Adrenal gland (tissue), 19 donors: ENCODE data around the gene MRGPRE. TPM values are rescaled to one million over a fixed set of nuclear protein-coding genes. Genes with fewer than 3 reads are reported as not detected.
"Not testable (repeated sequence)": the region's sequence is repeated elsewhere in the genome, so short reads cannot be mapped to it uniquely, and the experiment has no call there.

Experiments
- DNase-seq, 7 donors: peaks; one replicate each; pipeline ENCODE4 v3.0.0-alpha.2; 2019 to 2020
- H3K27ac ChIP-seq, 5 donors: fragments of 200-600 bp; sonication (generic) in 4 of 5; 1 replicate in 3 of 5; 2 replicates in 2 of 5; pipeline versions ENCODE4 v1.5.1 to v1.8.0; 2016 to 2020; ENCODE audit warnings: mild to moderate bottlenecking in 1 of 5
- H3K27me3 ChIP-seq: fragments of 200-600 bp; 2 replicates; pipeline ENCODE4 v1.8.0; 2021
- H3K36me3 ChIP-seq, 2 donors: fragments of 200-600 bp; replicated peaks in 1 of 2; 1 replicate in 1 of 2; 2 replicates in 1 of 2; pipeline versions ENCODE4 v1.5.1 to v1.8.0; 2018 to 2022
- H3K4me1 ChIP-seq, 2 donors: fragments of 200-600 bp; replicated peaks in 1 of 2; 1 replicate in 1 of 2; 2 replicates in 1 of 2; pipeline versions ENCODE4 v1.5.1 to v1.8.0; 2018 to 2021
- H3K4me3 ChIP-seq, 4 donors: fragments of 200-600 bp; sonication (generic) in 3 of 4; one replicate each; pipeline ENCODE4 v1.5.1; 2016 to 2018
- H3K9me3 ChIP-seq, 3 donors: fragments of 200-600 bp; sonication (generic) in 1 of 3; replicated peaks in 1 of 3; 1 replicate in 2 of 3; 2 replicates in 1 of 3; pipeline versions ENCODE4 v1.5.1 to v1.8.0; 2016 to 2021
- POLR2A ChIP-seq, 2 donors: fragments of 450-650 bp; IDR thresholded peaks; one replicate each; pipeline ENCODE4 v1.6.1; 2017; ENCODE audit warnings: antibody characterized with exemption in 2 of 2, mild to moderate bottlenecking in 2 of 2, moderate library complexity in 1 of 2
- WGBS, 4 donors: extraction: QIAGEN DNeasy Blood & Tissue Kit in 2 of 4; methylation state at CpG; one replicate each; pipeline versions ENCODE4 v1.1.5 to v1.1.7; 2013 to 2017; 5-methylcytosine and 5-hydroxymethylcytosine counted together
- intact Hi-C, 2 donors: fragments of 100-400 bp; cut with DNase I; formaldehyde crosslinking; loops; one replicate each; pipeline versions ENCODE4 v1.14.1 to v1.15.0; 2022 to 2023
- long read RNA-seq, 10 donors: library from polyadenylated mRNA in 3 of 10; unstranded in 2 of 10; stranded (forward) in 1 of 10; transcript quantifications; one replicate each; pipeline ENCODE4 v2.0.0 and lab custom pipeline, GENCODE V29; 2021 to 2026
- polyA plus RNA-seq, 3 donors: library from polyadenylated mRNA; stranded (reverse); fragments of 200-250 nt in 2 of 3; fragments of 350-450 nt in 1 of 3; fragmentation: Illumina TruSeq in 1 of 3; extraction: RNeasy Lipid Tissue Mini Kit (QIAGEN cat#74804) in 1 of 3; gene quantifications; one replicate each; pipeline ENCODE4 v1.2.3, GENCODE V29; 2013 to 2014
- total RNA-seq, 9 donors: library from RNA; depleted of rRNA in 4 of 9; stranded (reverse); fragments of >200 nt in 4 of 9; fragments of 120-200 nt in 1 of 9; fragmentation: NEBNext Ultra II Directional in 1 of 9; extraction: Animal tissue kit (Norgen Biotek cat#: 25700) in 1 of 9; gene quantifications; one replicate each; pipeline versions ENCODE4 v1.1.0 to v1.2.4, GENCODE V29; 2013 to 2023
- TF ChIP-seq, protein P1 (sequence below), 6 experiments: fragments of 450-650 bp in 4 of 6; fragments of 200-600 bp in 2 of 6; sonication (generic) in 1 of 6; IDR thresholded peaks; 1 replicate in 5 of 6; 2 replicates in 1 of 6; pipeline versions ENCODE4 v1.5.1 to v1.8.0; 2016 to 2021; ENCODE audit warnings: antibody characterized with exemption in 6 of 6, mild to moderate bottlenecking in 2 of 6, moderate library complexity in 1 of 6
- donor health status: healthy with polysubstance abuse.
- donor health status: Bipolar disorder and iron deficiency.
- donor health status: DM: yes; HTN: yes; CAD: no.
- donor health status: DM: no; HTN: no; CAD: no.
- donor health status: DM: no; HTN: no; CAD: no.
- donor health status: DM: yes; HTN: yes; CAD: no.

The MRGPRE gene
- not detected for total RNA-seq
- not detected for polyA plus RNA-seq
- long read RNA-seq, donor 1 = 0 reads
- long read RNA-seq, donor 2 = 0 reads
- long read RNA-seq, donor 3 = 0 reads
- long read RNA-seq, donor 4 = 0 reads
- long read RNA-seq, donor 5 = 0 reads
- long read RNA-seq, donor 6 = 0 reads
- long read RNA-seq, donor 7 = 0 reads
- long read RNA-seq, donor 8 = 0 reads
- long read RNA-seq, donor 9 = 0 reads
- long read RNA-seq, donor 10 = 0 reads

- TF ChIP-seq, protein P1, sequence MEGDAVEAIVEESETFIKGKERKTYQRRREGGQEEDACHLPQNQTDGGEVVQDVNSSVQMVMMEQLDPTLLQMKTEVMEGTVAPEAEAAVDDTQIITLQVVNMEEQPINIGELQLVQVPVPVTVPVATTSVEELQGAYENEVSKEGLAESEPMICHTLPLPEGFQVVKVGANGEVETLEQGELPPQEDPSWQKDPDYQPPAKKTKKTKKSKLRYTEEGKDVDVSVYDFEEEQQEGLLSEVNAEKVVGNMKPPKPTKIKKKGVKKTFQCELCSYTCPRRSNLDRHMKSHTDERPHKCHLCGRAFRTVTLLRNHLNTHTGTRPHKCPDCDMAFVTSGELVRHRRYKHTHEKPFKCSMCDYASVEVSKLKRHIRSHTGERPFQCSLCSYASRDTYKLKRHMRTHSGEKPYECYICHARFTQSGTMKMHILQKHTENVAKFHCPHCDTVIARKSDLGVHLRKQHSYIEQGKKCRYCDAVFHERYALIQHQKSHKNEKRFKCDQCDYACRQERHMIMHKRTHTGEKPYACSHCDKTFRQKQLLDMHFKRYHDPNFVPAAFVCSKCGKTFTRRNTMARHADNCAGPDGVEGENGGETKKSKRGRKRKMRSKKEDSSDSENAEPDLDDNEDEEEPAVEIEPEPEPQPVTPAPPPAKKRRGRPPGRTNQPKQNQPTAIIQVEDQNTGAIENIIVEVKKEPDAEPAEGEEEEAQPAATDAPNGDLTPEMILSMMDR (IDR thresholded peaks at IDR 0.05) = no peak
- TF ChIP-seq POLR2A (IDR thresholded peaks at IDR 0.05) = no peak
- Histone ChIP-seq H3K4me3 (no peak within 1 kb of the TSS), H3K4me1 (no peaks in the 10 kb centered on the region), H3K9me3 (no peaks in the 10 kb centered on the region), H3K27me3 (peaks cover 7% of the 10 kb centered on the region), H3K36me3 (no peaks in the 10 kb centered on the region), H3K27ac (no peak within 1 kb of the TSS)
- peak in 2 of 7 donors; percentile 26 to 30 for DNase-seq
- 50 to 60% (median 58%) methylated on average over 10 to 39 of the region's 39 CpGs for WGBS, 4 donors
- intact Hi-C loops = no loop called here
These were observed at the start of gene MRGPRE for GRCh38 chr11:3231851-3232744. Gene MRGPRE (minus strand): TSS chr11:3232417. CDS start chr11:3228799, 3,618 bp downstream.

DNA sequence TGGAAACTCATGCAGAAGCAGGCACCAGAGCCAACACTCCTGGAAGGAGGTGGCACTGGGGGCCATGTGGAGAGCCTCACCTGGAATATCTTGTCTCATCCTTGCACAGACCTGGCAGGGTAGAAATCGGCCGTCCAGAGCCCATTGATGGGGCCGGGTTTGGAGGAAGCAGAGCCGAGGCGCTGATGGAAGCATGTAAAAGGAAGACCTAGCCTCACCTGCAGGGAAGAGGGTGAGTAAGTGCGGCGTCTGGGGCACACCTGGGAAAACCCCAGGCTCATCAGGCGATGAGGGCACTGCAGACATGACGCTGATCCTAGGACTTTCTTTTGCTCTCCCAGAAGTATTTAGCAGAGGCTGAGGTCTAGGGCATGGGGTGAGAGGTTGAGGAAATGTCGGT, 48.9 kb upstream of the MRGPRE start:
- H3K9me3 ChIP-seq, intact Hi-C loops, H3K4me3 ChIP-seq, DNase-seq, H3K4me1 ChIP-seq, H3K27me3 ChIP-seq, H3K27ac ChIP-seq, H3K36me3 ChIP-seq: not testable (repeated sequence)
- WGBS, 4 donors = 52 to 93% (median 75%) methylated on average over 1 to 6 of the region's 10 CpGs

DNA sequence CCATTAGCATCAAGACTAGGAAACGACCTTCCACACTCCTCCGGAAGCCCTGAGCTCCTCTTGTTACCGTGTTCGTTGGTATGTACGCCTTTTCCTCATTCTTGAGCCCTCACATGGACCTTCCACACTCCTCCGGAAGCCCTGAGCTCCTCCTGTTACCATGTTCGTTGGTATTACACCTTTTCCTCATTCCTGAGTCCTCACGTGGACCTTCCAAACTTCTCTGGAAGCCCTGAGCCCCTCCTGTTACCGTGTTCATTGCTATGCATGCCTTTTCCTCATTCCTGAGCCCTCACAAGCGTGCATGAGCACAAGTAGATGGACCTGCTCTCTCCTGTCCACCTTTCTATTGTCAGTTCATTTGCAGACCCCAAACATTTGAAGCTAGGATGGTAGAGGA, 48.4 kb upstream of the MRGPRE start:
- H3K36me3 ChIP-seq, DNase-seq, H3K4me3 ChIP-seq, H3K27me3 ChIP-seq, H3K4me1 ChIP-seq, H3K27ac ChIP-seq, intact Hi-C loops, H3K9me3 ChIP-seq: not testable (repeated sequence)
- no CpG with 5 or more reads among the region's 10 CpGs for WGBS, 4 donors

GRCh38 chr11:3278922-3279321, 46.7 kb upstream of the MRGPRE start:
- H3K4me3 ChIP-seq, H3K27me3 ChIP-seq, H3K36me3 ChIP-seq, DNase-seq, H3K9me3 ChIP-seq, H3K4me1 ChIP-seq, H3K27ac ChIP-seq, intact Hi-C loops: not testable (repeated sequence)
- no CpG with 5 or more reads among the region's 4 CpGs for WGBS, 4 donors

- H3K36me3 ChIP-seq, H3K27ac ChIP-seq, H3K4me1 ChIP-seq, intact Hi-C loops, DNase-seq, H3K9me3 ChIP-seq, H3K27me3 ChIP-seq, H3K4me3 ChIP-seq: not testable (repeated sequence)
- WGBS, 4 donors = 61 to 100% (median 86%) methylated on average over 1 to 4 of the region's 8 CpGs; no CpG with 5 or more reads in 1 of the 4 donors
These were observed 41.4 kb upstream of the MRGPRE start for GRCh38 chr11:3273629-3274028.

DNA sequence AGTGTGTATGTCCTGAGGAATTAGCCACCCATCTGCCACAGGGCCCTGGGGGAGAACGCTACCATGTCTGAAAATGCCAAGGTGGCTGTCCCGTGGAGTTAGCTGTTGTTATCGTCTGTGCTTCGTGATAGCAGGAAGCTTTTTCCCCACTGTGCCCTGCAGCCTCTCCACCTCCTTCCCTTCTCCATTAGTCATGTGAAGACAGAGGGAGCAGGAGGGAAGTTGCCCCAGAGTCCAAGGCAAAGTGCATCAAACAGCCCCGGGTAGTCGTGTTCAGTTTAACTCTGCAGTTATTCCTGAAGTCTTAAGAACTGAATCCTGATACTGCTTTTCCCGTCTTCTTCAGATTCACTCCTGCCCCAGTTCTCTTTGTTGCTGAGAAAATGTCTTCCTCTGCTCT, 30.3 kb upstream of the MRGPRE start:
- WGBS, 4 donors = 33 to 44% (median 36%) methylated on average over 3 to 7 of the region's 7 CpGs
- H3K4me3 ChIP-seq, DNase-seq, intact Hi-C loops, H3K9me3 ChIP-seq, H3K4me1 ChIP-seq, H3K36me3 ChIP-seq, H3K27me3 ChIP-seq, H3K27ac ChIP-seq: not testable (repeated sequence)

GRCh38 chr11:3261831-3262230, 29.6 kb upstream of the MRGPRE start:
- H3K27me3 ChIP-seq, H3K4me3 ChIP-seq, DNase-seq, H3K9me3 ChIP-seq, H3K27ac ChIP-seq, H3K4me1 ChIP-seq, intact Hi-C loops, H3K36me3 ChIP-seq: not testable (repeated sequence)
- 53 to 69% (median 64%) methylated on average over 4 to 7 of the region's 8 CpGs for WGBS, 4 donors

GRCh38 chr11:3257509-3257908, 25.3 kb upstream of the MRGPRE start:
- H3K9me3 ChIP-seq, H3K4me1 ChIP-seq, intact Hi-C loops, H3K36me3 ChIP-seq, DNase-seq, H3K4me3 ChIP-seq, H3K27me3 ChIP-seq, H3K27ac ChIP-seq: not testable (repeated sequence)
- 75 to 94% (median 91%) methylated on average over 1 of the region's 1 CpG; no CpG with 5 or more reads in 1 of the 4 donors for WGBS, 4 donors

GRCh38 chr11:3255241-3255640, 23.0 kb upstream of the MRGPRE start:
- 96 to 98% methylated on average over 4 to 5 of the region's 12 CpGs; no CpG with 5 or more reads in 2 of the 4 donors for WGBS, 4 donors
- H3K27me3 ChIP-seq, H3K36me3 ChIP-seq, H3K9me3 ChIP-seq, intact Hi-C loops, DNase-seq, H3K4me3 ChIP-seq, H3K4me1 ChIP-seq, H3K27ac ChIP-seq: not testable (repeated sequence)

GRCh38 chr11:3254773-3255172, 22.6 kb upstream of the MRGPRE start:
- H3K36me3 ChIP-seq, H3K4me3 ChIP-seq, H3K27me3 ChIP-seq, H3K9me3 ChIP-seq, H3K27ac ChIP-seq, intact Hi-C loops, DNase-seq, H3K4me1 ChIP-seq: not testable (repeated sequence)
- WGBS, 4 donors = no CpG with 5 or more reads among the region's 14 CpGs
